Measurements from ENCODE around the gene NOL4L.

The NOL4L gene

DNA sequence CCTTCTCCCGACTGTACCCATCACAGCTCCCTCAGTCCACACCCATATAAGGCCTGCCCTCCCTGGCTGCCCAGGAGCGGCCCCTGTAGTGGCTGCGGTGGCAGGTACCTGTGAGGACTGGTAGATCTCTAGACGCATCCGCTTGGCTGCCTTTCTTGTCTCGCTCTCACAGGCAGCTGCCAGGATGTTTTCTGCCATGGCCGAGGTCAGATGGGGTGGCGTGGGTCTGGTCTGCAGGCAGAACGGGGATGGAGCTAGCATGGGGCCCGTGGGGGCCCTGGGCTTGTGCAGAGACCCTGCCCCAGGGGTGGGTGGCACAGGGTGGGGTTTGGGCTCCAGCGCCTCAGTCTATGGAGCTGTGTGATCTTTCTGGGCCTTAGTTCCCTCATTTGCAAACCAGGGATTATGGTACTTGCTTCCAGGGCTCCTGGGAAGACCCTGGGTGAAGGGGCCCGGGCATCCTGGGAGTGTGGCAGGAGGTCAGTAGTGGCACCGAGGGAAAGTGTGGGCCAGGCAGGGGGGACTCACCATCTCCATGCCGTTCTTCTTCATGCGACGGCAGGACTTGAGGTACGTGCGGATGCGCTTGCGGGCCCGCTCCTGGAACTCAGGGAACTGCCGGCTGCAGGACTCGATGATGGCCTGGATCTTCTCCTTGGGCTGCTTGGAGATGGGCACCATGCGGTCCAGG, 132.2 kb downstream of the NOL4L start:
- no peak for DNase-seq

DNA sequence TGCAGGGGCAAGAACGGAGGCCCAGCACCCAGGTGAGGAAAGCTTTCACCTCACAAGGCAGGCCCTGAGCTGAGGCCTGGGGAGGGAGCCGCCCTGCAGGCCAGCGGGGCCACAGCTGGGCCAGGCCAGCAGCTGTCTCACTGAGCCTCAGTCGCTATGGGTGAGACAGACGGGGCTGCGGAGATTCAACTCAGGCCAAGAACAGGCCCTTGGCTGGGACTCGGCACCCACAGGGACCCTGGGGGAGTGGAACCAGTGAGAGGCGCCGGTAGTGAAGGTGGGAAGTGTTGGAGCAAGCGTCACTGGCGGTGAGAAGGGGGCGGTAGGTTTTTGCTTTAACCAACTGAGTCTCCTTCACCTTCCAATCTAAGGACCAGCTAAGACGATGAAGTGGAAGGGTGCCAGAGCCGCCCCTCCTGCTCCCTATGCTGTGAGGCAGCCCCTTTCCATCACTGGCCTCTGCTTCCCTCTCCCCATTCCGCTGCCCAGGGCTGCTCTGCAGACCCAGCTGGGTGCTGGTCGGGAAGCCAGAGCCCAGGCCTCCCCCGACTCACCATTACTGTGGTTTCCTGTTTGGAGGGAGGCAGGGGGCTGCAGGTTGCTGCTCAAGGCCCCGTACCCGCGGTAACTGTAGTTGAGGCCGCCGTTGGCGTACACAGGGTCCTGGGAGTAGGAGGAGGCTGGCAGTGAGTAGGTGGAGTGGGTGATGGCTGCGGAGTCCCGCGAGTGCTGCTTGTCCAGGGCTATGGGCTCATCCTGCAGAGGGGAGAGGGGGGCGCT, 133.3 kb downstream of the NOL4L start:
- DNase-seq = no peak

DNA sequence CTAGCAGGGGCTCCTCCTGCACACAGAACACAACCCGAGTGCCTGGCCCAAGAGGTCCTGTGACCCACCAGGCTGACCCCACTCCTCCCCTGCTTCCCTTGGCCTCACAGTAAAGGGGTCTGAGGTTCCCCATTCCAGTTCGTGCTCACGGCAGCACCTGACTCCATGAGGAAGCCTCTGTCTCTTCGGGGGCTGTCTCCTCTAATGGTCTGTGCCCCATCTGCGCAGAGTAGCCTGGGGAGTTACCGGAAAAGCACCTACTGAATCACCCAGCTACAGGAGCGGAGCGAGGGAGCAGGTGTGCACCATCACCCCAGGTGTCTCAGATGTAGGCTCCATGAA, 133.8 kb downstream of the NOL4L start:
- DNase-seq = no peak

DNA sequence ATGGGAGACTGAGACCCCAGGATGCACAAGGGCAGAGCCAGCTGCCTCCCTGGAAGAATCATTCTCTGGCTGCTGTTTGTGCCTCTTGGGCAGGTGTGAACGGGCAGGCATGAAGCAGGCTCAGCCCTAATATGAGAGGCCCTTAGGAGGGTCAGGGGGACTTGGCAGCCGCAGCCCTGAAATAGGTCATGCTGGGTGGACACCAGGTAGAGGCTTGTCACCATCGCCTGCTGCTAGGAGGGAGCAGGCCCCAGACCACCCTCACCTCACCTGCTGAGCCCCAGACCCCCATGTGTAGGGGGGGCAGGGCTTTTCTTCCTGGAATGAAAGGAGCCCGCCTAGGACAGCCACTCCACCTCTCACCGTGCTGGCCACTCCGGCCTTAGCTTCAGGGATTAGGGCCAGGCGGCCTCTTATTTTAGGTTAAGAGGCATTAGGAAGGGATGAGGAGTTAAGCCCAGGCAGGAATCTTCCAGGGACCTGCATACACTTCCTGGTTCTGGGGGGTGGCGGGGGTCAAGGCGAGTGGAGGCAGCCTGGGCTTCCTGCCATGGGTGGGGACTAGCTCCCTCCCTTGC, 134.6 kb downstream of the NOL4L start:
- no peak for DNase-seq

DNA sequence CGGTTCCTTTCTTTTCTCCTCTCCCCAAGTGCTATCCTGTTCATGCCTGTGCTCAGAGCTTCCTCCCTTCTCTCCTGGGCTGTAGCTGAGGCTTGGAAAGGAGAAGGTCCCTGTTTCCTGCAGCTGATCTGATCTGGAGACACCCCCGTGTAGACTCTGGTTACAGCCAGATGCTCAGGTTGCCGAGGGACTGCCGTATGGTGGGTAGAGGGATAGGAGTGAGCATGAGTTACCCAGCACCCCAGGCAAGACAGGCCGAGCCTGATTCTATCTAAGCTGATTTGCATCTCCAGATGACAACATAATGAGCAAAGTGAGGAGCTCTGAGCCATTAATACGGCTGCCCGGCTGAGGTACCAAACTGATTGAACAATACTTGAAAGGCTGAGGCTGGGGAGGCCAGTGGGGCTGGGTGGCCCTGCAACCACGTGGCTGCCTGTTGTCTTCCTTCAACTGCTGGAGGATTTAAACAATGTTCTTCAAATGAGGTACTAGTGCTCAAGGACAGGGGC, 135.2 kb downstream of the NOL4L start:
- DNase-seq = no peak

DNA sequence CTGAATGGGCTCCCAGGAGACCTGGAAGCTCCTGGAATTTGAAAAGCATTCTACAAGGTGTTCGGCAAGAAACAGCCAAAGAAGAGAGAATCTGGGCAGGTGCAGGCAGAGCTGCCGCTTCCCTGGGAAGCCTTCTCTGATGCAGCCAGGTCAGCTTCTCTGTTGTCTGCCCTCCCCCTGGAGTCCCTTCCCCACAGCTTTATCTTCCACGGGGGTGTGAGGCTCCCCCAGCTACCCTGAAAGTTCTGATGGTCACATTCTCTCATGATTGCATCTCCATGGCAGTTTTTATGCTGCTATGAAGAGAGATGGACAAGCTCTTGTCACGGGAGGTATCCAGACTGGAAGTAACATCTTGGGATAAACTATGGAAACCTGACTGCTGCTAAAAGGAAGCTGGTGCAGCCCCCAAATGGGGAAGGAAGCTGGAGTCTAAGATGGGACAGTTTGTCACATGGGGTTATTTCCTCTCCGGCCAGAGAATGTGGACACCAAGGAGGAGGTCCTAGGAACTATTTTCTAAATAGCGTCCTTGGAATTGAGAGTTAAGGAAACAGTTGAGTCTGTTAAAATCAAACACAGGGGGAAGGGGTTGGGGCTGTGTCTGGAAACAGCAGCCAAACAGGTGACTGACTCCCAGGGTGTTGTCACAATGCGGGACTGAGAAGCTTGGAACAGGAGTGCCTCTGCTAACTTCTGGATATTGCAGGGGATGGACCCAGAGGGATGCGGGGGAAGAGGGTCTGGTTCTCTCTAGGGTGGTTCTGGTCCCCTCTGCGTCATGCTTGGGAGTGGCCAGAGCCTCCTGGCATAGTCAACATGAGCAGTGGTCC, 135.9 kb downstream of the NOL4L start:
- no peak for DNase-seq

GRCh38 chr20:32448306-32449056, 136.7 kb downstream of the NOL4L start:
- DNase-seq = no peak

DNA sequence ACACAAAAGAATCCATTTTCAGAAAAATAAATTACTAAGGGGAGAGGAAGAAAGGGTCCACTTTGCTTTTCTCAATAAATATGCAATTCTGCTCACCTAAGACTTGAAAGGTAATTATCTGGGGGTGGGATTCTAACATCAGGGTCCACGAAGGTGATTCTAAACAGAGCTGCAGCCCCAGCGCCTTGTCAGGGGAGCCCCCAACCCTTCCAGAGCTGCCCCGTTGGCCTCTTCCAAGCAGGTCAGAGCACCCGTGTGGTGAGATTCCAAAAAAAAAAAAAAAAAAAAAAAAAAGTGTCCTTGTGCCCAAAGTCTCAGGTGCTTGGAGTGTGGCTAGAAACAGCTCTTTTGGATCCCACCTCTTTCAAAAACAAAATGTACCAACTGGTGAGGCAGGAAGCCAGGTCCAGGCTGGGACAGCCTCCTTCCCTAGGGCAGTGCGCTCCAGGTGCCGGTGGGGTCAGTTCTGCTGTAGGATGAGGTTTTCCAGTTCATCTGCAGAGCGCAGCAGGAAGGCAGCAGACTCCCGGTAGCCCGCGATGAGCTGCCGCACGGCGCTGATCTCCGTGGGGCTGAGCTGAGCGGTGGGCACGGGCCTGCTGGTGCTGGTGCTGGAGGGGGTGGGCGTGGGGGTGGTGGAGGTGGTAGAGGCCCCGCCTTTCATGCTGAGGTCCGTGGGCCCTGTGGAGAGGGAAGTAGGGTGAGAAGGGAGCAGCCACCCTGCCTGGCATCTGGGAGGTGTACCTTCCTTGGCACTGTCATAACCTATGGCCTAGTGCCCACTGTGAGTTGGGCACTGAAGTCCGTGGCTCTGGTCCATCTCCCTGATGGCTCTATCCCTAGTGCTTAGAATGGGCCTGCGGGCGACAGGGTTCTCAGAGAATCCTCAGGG, 137.8 kb downstream of the NOL4L start:
- no peak for DNase-seq

GRCh38 chr20:32446301-32447100, 138.6 kb downstream of the NOL4L start:
- no peak for DNase-seq

- DNase-seq = no peak
Measured at GRCh38 chr20:32445539-32446273, 139.4 kb downstream of the NOL4L start.

DNA sequence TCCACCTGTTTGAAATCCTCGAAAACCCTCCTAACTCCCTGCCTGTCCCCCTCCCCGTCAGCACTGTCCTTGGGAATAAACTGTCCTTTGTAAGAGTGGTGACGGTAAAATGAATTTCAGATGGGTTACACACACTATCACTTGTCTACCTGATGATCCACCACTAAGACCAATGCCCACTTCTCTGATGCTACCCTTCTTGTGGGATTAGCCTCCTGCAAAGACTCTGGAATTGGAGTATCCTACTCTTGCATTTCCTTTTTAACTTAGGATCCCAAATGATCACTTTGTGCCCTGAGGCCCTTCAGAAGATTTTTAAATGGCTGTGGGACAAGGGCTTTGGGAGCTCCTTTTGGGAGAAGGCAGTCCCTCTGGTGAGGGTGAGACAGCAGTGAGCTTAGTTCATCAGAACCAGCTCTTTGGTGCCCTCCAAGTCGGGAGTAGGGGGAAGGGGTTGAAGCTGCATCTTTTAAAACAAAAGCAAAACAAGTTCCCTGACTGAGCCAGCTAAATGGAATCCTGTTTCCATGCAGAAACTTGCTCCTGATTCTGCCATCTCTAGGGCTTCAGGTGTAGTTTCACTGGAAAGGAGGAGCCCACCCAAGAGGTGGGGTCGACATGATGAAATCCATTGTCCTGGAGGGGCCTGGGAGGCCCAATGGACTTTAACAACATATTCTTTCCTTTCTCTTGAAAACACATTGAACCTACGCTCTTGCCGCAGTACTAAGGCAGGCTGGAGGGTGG, 140.5 kb downstream of the NOL4L start:
- no peak for DNase-seq

GRCh38 chr20:32443386-32443974, 141.7 kb downstream of the NOL4L start:
- DNase-seq = no peak

- no peak for DNase-seq
Measured at GRCh38 chr20:32442630-32443373, 142.3 kb downstream of the NOL4L start.

DNA sequence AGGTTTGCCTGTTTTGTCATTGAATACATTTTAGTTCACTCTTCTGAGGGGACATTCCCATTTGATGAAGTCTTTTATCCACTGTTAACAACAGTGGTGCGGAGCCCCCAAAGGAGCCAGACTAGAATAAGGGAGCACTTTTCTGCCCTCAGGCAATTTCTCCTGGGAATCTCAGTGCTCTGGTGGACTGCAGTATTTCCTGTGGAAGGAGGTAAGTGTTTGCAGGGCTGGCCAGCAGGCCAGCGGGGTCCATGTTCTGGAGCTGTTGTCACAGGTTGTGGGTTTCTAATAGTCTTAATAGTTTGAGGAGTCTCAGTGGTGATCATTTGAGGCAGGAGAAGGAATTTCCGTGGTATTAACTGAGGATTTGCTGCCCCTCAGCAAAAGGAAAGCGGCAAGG, 143.5 kb downstream of the NOL4L start:
- DNase-seq = no peak

- DNase-seq = no peak
Measured at GRCh38 chr20:32440758-32441078, 144.4 kb downstream of the NOL4L start.

- no peak for DNase-seq
Measured at GRCh38 chr20:32440069-32440757, 144.9 kb downstream of the NOL4L start.

DNA sequence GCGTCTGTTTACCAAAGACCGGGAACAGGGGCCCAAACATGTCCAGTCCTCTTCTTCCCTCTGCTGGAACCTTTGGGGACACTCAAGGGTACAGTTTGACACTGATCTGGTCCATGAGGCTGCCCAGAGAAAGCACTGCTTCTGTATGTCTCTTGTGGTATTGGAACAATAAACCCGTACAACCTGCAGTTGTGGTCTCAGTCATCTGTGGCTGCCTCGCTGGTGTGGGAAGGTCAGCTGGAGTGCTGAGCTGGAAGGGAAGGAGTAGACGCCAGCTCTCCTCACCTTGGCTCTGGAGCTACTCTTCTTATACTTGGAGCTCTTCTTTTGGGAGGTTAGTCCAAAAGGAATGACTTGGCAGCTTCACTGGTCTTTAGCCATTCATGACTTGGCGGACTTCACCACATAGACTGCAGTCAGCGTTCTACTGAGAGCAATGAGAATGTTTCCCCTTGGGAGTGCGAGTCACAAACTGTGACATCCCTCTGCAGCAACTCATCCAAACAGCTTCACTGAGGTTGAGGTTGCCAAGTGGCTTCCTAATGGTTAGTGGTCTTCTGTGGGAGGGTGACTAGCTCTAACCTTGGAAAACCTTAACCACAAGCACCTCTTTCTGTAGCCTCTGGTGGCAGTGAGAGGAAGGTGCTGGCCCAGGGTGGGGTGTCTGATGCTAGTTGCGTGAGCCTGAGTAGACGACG, 145.9 kb downstream of the NOL4L start:
- DNase-seq = no peak
